H9 (cell line): ENCODE measurements around the gene ACOT11. TPM values are rescaled to one million over a fixed set of nuclear protein-coding genes. Genes with fewer than 3 reads are reported as not detected.

Source experiments
- DNase-seq: peaks from one replicate; pipeline ENCODE4 v3.0.0-alpha.2; 2017
- H2AFZ ChIP-seq: one replicate; pipeline ENCODE4 v1.6.1; 2013; ENCODE audit warnings: mild to moderate bottlenecking, low read length, control low read depth, moderate library complexity
- H2AK5ac ChIP-seq: 2 replicates; pipeline ENCODE4 v1.6.1; 2013; ENCODE audit warnings: low read length, control low read depth, mixed read lengths; ENCODE audit not compliant: insufficient read length
- H2BK120ac ChIP-seq: one replicate; pipeline ENCODE4 v1.6.1; 2013; ENCODE audit warnings: low read depth, mild to moderate bottlenecking, low read length, control low read depth, inconsistent platforms; ENCODE audit not compliant: poor library complexity, severe bottlenecking
- H2BK12ac ChIP-seq: 2 replicates; pipeline ENCODE4 v1.6.1; 2013; ENCODE audit warnings: low read length, control low read depth, mixed read lengths, low read depth; ENCODE audit not compliant: insufficient read length
- H2BK15ac ChIP-seq: 2 replicates; pipeline ENCODE4 v1.6.1; 2013; ENCODE audit warnings: low read depth, low read length, control low read depth
- H2BK20ac ChIP-seq: one replicate; pipeline ENCODE4 v1.6.1; 2013; ENCODE audit warnings: low read depth, mild to moderate bottlenecking, low read length, control low read depth, inconsistent platforms; ENCODE audit not compliant: poor library complexity, severe bottlenecking
- H2BK5ac ChIP-seq: 2 replicates; pipeline ENCODE4 v1.6.1; 2013; ENCODE audit warnings: low read length, control low read depth, mixed read lengths; ENCODE audit not compliant: insufficient read length
- H3K14ac ChIP-seq: 2 replicates; pipeline ENCODE4 v1.6.1; 2013; ENCODE audit warnings: low read length, control low read depth; ENCODE audit not compliant: insufficient read depth
- H3K18ac ChIP-seq: 2 replicates; pipeline ENCODE4 v1.6.1; 2013; ENCODE audit warnings: low read depth, mild to moderate bottlenecking, mixed read lengths, low read length, control low read depth; ENCODE audit not compliant: insufficient read length
- H3K23ac ChIP-seq: 2 replicates; pipeline ENCODE4 v1.6.1; 2013; ENCODE audit warnings: low read length, control low read depth, mixed read lengths, low read depth; ENCODE audit not compliant: insufficient read length
- H3K23me2 ChIP-seq: 2 replicates; pipeline ENCODE4 v1.6.1; 2013; ENCODE audit warnings: low read depth, mild to moderate bottlenecking, mixed read lengths, low read length, control low read depth; ENCODE audit not compliant: insufficient read length, poor library complexity, severe bottlenecking
- H3K27ac ChIP-seq: 2 replicates; pipeline ENCODE4 v1.5.1; 2013; ENCODE audit warnings: low read length, control low read depth, mixed read lengths, low read depth; ENCODE audit not compliant: insufficient read length
- H3K27me3 ChIP-seq: 2 replicates; pipeline ENCODE4 v1.6.1; 2013; ENCODE audit warnings: low read length, control low read depth, inconsistent platforms; ENCODE audit not compliant: insufficient read depth
- H3K4ac ChIP-seq: 2 replicates; pipeline ENCODE4 v1.6.1; 2013; ENCODE audit warnings: low read depth, mild to moderate bottlenecking, control low read depth, inconsistent platforms, low read length, moderate library complexity
- H3K4me1 ChIP-seq: 2 replicates; pipeline ENCODE4 v1.6.1; 2013; ENCODE audit warnings: low read length, control low read depth, inconsistent platforms; ENCODE audit not compliant: insufficient read depth
- H3K4me2 ChIP-seq: 2 replicates; pipeline ENCODE4 v1.6.1; 2013; ENCODE audit warnings: low read length, control low read depth, mixed read lengths; ENCODE audit not compliant: insufficient read length, insufficient read depth
- H3K56ac ChIP-seq: 2 replicates; pipeline ENCODE4 v1.6.1; 2013; ENCODE audit warnings: low read depth, mild to moderate bottlenecking, mixed read lengths, low read length, control low read depth; ENCODE audit not compliant: insufficient read length
- H3K79me1 ChIP-seq: 2 replicates; pipeline ENCODE4 v1.6.1; 2013; ENCODE audit warnings: low read depth, mild to moderate bottlenecking, moderate library complexity, low read length, control low read depth, inconsistent platforms; ENCODE audit not compliant: insufficient read depth, poor library complexity, severe bottlenecking
- H3K79me2 ChIP-seq: 2 replicates; pipeline ENCODE4 v1.6.1; 2013; ENCODE audit warnings: low read length, control low read depth, inconsistent platforms; ENCODE audit not compliant: insufficient read depth
- H3K9ac ChIP-seq: 2 replicates; pipeline ENCODE4 v1.6.1; 2013; ENCODE audit warnings: low read length, control low read depth, mixed read lengths; ENCODE audit not compliant: insufficient read length; ENCODE audit errors: extremely low read depth
- H3K9me3 ChIP-seq: one replicate; pipeline ENCODE4 v1.6.1; 2013; ENCODE audit warnings: low read depth, low read length, inconsistent platforms; ENCODE audit not compliant: control insufficient read depth
- H3T11ph ChIP-seq: one replicate; pipeline ENCODE4 v1.6.1; 2013; ENCODE audit warnings: mild to moderate bottlenecking, low read length, control low read depth, inconsistent platforms
- H4K20me1 ChIP-seq: one replicate; pipeline ENCODE4 v1.6.1; 2013; ENCODE audit not compliant: control insufficient read depth, insufficient read length, insufficient read depth
- H4K5ac ChIP-seq: 2 replicates; pipeline ENCODE4 v1.6.1; 2013; ENCODE audit warnings: low read depth, mild to moderate bottlenecking, mixed read lengths, low read length, control low read depth; ENCODE audit not compliant: insufficient read length
- H4K8ac ChIP-seq: replicated peaks from 2 replicates; pipeline ENCODE4 v1.6.1; 2013; ENCODE audit warnings: low read length, control low read depth, mixed read lengths, low read depth; ENCODE audit not compliant: insufficient read length
- H4K91ac ChIP-seq: 2 replicates; pipeline ENCODE4 v1.6.1; 2013; ENCODE audit warnings: low read depth, mild to moderate bottlenecking, moderate library complexity, mixed read lengths, low read length, control low read depth; ENCODE audit not compliant: insufficient read length
- H3K27ac Mint-ChIP-seq, 3 experiments: 2 replicates in 2 of 3; 3 replicates in 1 of 3; pipeline ENCODE4 v1.8.0; 2020 to 2021; ENCODE audit warnings: mixed read lengths in 3 of 3, mild to moderate bottlenecking in 1 of 3, moderate library complexity in 1 of 3
- H3K27me3 Mint-ChIP-seq: 2 replicates; pipeline ENCODE4 v1.8.0; 2021; ENCODE audit warnings: low read depth, mild to moderate bottlenecking, moderate library complexity, mixed read lengths
- H3K36me3 Mint-ChIP-seq, 3 experiments: 2 replicates in 2 of 3; 3 replicates in 1 of 3; pipeline ENCODE4 v1.8.0; 2020 to 2021; ENCODE audit warnings: low read depth in 3 of 3, mixed read lengths in 3 of 3; ENCODE audit not compliant: insufficient read depth in 1 of 3
- H3K4me1 Mint-ChIP-seq, 2 experiments: 2 replicates each; pipeline ENCODE4 v1.8.0; 2020; ENCODE audit warnings: mixed read lengths in 2 of 2
- H3K4me3 Mint-ChIP-seq, 2 experiments: 2 replicates in 1 of 2; 3 replicates in 1 of 2; pipeline ENCODE4 v1.8.0; 2020 to 2021; ENCODE audit warnings: mild to moderate bottlenecking in 2 of 2, mixed read lengths in 2 of 2, moderate library complexity in 1 of 2
- H3K9me3 Mint-ChIP-seq, 2 experiments: 2 replicates in 1 of 2; 3 replicates in 1 of 2; pipeline ENCODE4 v1.8.0; 2020; ENCODE audit warnings: mild to moderate bottlenecking in 2 of 2, mixed read lengths in 2 of 2, moderate library complexity in 1 of 2
- CTCF ChIP-seq: fragments of 200-600 bp; sonication (generic); conservative IDR thresholded peaks from 3 replicates; pipeline ENCODE4 v1.8.0; 2021; ENCODE audit warnings: antibody characterized with exemption, mild to moderate bottlenecking
- WGBS: extraction: QIAGEN DNeasy Blood & Tissue Kit; methylation state at CpG from one replicate; pipeline ENCODE4 v1.1.7; 2013; ENCODE audit warnings: missing lambda C conversion rate, low lambda C conversion rate, mixed read lengths; ENCODE audit not compliant: insufficient read length; ENCODE audit errors: extremely low coverage; 5-methylcytosine and 5-hydroxymethylcytosine counted together
- total RNA-seq: library from RNA; stranded (reverse); gene quantifications from 2 replicates; pipeline ENCODE4 v1.2.1, GENCODE V29; 2021

Gene ACOT11
- total RNA-seq, 1 experiment from 2014 or later, result 4.0 TPM

GRCh38 chr1:54649130-54649898 is 101.3 kb downstream of the ACOT11 start:
- TF ChIP-seq CTCF, result no peak
- Histone ChIP-seq H2BK5ac (no peak overlapping the region), H3K4me1 (no peaks in the 10 kb centered on the region), H2BK20ac (no peak overlapping the region), H3T11ph (no peak overlapping the region), H4K20me1 (no peaks in the 10 kb centered on the region), H3K9ac (no peak overlapping the region), H3K79me1 (no peaks in the 10 kb centered on the region), H3K4ac (no peak overlapping the region), H4K5ac (no peak overlapping the region), H3K27ac (no peak overlapping the region), H3K56ac (no peak overlapping the region), H3K23me2 (no peaks in the 10 kb centered on the region), H3K4me2 (no peak overlapping the region), H2AFZ (no peak overlapping the region), H3K9me3 (no peaks in the 10 kb centered on the region), H3K18ac (no peak overlapping the region), H4K91ac (no peak overlapping the region), H4K8ac (no peak overlapping the region), H3K23ac (no peak overlapping the region), H2BK15ac (no peak overlapping the region), H3K27me3 (no peaks in the 10 kb centered on the region; the same call in 1 of the 2 replicates), H3K14ac (no peak overlapping the region), H2BK12ac (no peak overlapping the region), H2AK5ac (no peak overlapping the region), H2BK120ac (no peak overlapping the region), H3K79me2 (no peaks in the 10 kb centered on the region)
- H3K27ac Mint-ChIP-seq, result no peak overlapping the region
- H3K36me3 Mint-ChIP-seq, result no peaks in the 10 kb centered on the region
- WGBS, result no CpG with 5 or more reads among the region's 5 CpGs
- H3K27me3 Mint-ChIP-seq, result peaks cover 22% of the 10 kb centered on the region
- DNase-seq, result no peak
- no peak overlapping the region for H3K4me3 Mint-ChIP-seq
- peaks cover 5 to 8% of the 10 kb centered on the region in 2 experiments for H3K4me1 Mint-ChIP-seq
- peaks cover 3 to 5% of the 10 kb centered on the region in 2 experiments; a peak in 3 of 5 replicates for H3K9me3 Mint-ChIP-seq
